HG03565 (cell line): Measurements from ENCODE around the gene AKT2.

Experiments
- ATAC-seq: cut with Tn5 transposase; IDR thresholded peaks from one replicate; pipeline ENCODE4 v1.9.1; 2021; ENCODE audit warnings: mild to moderate bottlenecking, moderate library complexity; ENCODE audit not compliant: unreplicated experiment

The AKT2 gene

DNA sequence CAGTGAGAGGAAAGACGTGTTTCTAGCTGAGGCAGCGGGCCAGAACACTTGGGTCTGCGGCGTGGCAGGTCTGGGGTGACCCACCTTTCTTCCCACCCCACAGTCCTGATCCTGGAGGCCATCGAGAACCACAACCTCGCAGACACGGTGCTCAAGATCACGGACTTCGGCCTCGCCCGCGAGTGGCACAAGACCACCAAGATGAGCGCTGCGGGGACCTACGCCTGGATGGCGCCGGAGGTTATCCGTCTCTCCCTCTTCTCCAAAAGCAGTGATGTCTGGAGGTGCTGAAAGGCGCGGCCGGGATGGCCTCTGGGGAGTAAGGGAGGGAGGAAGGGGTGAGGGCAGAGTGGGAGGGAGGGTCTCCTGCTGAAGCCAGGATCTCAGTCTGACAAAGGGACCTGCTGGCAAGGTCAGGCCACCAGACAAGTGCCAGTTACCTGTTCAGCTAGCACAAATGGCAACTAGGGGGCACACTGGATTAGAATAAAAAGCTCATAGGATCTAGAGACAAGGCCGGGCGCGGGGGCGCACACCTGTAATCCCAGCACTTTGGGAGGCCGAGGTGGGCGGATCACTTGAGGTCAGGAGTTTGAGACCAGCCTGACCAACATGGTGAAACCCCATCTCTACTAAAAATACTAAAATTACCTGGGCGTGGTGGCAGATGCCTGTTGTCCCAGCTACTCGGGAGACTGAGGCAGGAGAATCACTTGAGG lies 86.7 kb downstream of the AKT2 start:
- no peak for ATAC-seq

GRCh38 chr19:40193587-40193849 lies 91.6 kb downstream of the AKT2 start:
- no peak for ATAC-seq

DNA sequence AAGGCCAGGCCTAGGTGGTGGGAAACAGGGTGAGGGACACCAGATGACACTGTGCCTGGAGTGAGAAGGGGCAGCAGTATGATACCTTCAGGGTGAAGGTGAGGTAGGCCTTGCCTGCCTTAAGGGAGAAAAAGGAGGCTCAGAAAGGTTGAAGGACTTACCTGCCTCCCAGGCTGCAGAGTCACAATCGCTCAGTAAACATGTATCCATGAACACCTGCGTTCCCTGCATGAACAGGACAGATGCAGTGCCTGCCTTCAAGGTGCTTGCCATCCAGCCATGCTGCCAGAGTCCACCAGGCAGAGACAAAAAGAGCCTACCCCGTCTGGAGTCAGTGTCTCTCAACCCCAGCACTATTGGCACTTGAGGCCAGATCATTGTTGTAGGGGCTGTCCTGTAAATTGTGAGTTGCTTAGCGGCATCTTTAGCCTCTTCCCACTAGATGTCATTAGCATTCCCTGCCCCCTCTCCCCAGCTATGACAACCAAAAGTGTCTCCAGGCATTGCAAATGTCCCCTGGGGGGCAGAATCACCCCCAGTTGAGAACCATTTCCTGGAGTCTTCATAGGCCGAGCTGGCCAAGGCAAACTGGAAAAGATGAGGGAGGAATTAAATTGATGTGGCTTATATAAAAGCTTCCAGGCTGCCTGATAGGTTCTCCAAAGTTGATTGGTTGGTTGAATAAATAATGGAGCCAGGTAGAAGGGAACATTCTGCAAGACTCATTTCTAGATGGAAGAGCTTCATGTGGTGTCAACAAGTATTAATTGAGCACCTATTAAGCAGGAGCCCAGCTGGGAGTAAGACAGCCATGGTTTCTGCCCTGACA lies 92.2 kb downstream of the AKT2 start:
- no peak for ATAC-seq

- no peak for ATAC-seq
Measured at GRCh38 chr19:40191836-40192646, 93.1 kb downstream of the AKT2 start.

GRCh38 chr19:40190891-40191835 lies 94.0 kb downstream of the AKT2 start, which contains the start of gene MAP3K10:
Gene MAP3K10 (plus strand): TSS chr19:40191426. CDS start chr19:40192032, 606 bp downstream.
- peak; percentile 59 for ATAC-seq

DNA sequence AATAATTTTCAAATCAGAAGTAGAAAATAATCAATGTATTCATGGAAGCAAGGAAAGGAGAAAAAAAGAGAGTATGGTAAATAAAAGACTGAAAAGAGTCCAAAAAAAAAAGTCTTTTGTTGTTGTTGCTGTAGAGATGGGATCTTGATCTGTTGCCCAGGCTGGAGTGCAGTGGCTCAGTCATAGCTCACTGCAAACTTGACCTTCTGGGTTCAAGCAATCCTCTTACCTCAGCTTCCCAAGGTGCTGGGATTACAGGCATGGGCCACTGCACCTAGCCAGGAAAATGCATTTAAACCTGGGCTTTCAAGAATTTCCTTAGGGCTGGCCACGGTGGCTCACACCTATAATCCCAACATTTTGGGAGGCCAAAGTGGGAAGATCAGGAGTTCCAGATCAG lies 100.9 kb downstream of the AKT2 start:
- ATAC-seq, result no peak
